Chondrocyte (in vitro differentiated cells): Measurements from ENCODE around the gene C5. TPM values are rescaled to one million over a fixed set of nuclear protein-coding genes. Genes with fewer than 3 reads are reported as not detected.

Experiments used
- DNase-seq: peaks from one replicate; pipeline ENCODE4 v3.0.0; 2021; ENCODE audit warnings: mixed read lengths, low spot score
- H3K27ac Mint-ChIP-seq: one replicate; pipeline ENCODE4 v1.8.0; 2021; ENCODE audit warnings: mild to moderate bottlenecking, moderate library complexity, mixed read lengths; ENCODE audit not compliant: unreplicated experiment
- H3K27me3 Mint-ChIP-seq: 2 replicates; pipeline ENCODE4 v1.8.0; 2021; ENCODE audit warnings: low read depth, mixed read lengths
- H3K36me3 Mint-ChIP-seq: 2 replicates; pipeline ENCODE4 v1.8.0; 2021; ENCODE audit warnings: low read depth, mixed read lengths
- H3K4me1 Mint-ChIP-seq: 2 replicates; pipeline ENCODE4 v1.8.0; 2021; ENCODE audit warnings: low read depth, mild to moderate bottlenecking, mixed read lengths
- H3K4me3 Mint-ChIP-seq: one replicate; pipeline ENCODE4 v1.8.0; 2021; ENCODE audit warnings: mild to moderate bottlenecking, moderate library complexity, mixed read lengths; ENCODE audit not compliant: unreplicated experiment
- H3K9me3 Mint-ChIP-seq: 2 replicates; pipeline ENCODE4 v1.8.0; 2021; ENCODE audit warnings: low read depth, mixed read lengths
- total RNA-seq: library from RNA; stranded (reverse); gene quantifications from 3 replicates; pipeline ENCODE4 v1.2.1, GENCODE V29; 2021
- TF ChIP-seq, protein P1 (sequence below): fragments of 200-600 bp; sonication (generic); IDR thresholded peaks from 2 replicates; pipeline ENCODE4 v1.5.0; 2021; ENCODE audit warnings: antibody characterized with exemption, mild to moderate bottlenecking, moderate library complexity

C5 gene
- total RNA-seq, 1 donor from 2014 or later: 3.0 TPM

DNA sequence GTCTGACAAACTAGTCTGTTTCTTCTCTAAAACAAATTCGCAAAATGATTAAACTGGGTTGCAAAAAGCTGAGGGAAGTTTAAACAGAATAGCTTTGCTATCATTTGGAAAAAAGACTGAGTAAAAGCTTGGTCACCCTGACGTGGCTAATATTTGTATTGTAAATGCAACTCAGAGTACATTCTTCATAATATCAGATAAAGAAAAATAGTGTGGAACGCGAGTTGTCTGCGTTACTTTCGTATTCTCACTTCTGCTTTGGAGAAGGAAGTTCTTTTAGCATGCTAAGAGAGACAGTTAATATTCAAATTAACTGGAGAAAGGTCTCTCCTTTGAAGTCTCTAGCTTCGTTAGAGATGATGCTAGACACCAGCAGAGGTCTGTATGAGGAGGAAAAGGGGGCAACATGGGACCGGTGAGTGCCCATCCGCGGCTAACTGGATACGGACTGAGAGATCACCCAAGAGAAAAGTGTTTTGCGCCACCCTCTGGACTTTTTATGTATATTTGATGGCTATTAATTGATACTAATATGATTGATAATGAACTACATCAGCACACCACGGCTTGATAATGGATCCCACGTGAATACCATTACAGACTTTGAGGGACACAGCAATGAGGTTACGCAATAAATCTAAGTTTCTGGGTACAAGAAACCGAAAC lies 21.8 kb upstream of the C5 start:
- peaks cover 15% of the 10 kb centered on the region for H3K9me3 Mint-ChIP-seq
- H3K27me3 Mint-ChIP-seq: no peaks in the 10 kb centered on the region
- no peak for DNase-seq
- no peak overlapping the region for H3K27ac Mint-ChIP-seq
- peaks cover 23% of the 10 kb centered on the region for H3K4me1 Mint-ChIP-seq
- TF ChIP-seq, protein P1, sequence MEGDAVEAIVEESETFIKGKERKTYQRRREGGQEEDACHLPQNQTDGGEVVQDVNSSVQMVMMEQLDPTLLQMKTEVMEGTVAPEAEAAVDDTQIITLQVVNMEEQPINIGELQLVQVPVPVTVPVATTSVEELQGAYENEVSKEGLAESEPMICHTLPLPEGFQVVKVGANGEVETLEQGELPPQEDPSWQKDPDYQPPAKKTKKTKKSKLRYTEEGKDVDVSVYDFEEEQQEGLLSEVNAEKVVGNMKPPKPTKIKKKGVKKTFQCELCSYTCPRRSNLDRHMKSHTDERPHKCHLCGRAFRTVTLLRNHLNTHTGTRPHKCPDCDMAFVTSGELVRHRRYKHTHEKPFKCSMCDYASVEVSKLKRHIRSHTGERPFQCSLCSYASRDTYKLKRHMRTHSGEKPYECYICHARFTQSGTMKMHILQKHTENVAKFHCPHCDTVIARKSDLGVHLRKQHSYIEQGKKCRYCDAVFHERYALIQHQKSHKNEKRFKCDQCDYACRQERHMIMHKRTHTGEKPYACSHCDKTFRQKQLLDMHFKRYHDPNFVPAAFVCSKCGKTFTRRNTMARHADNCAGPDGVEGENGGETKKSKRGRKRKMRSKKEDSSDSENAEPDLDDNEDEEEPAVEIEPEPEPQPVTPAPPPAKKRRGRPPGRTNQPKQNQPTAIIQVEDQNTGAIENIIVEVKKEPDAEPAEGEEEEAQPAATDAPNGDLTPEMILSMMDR: peak; percentile 61
- peak overlapping the region; percentile 6 for H3K4me3 Mint-ChIP-seq
- peaks cover 3% of the 10 kb centered on the region for H3K36me3 Mint-ChIP-seq

DNA sequence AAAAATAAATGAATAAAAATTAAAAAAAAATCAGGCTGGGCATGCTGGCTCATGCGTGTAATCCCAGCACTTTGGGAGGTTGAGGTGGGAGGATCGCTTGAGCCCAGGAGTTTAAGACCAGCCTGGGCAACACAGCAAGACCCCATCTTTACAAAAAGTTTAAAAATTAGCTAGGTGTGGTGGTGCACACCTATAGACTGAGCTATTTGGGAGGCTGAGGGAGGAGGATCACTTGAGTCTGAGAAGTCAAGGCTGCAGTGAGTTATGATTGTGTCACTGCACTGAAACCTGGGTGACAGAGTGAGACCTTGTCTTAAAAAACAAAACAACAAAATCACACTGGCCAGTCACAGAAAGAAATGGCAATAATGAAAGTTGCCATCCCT lies 21.3 kb upstream of the C5 start:
- DNase-seq: no peak
- Mint-ChIP-seq H3K4me1 (peaks cover 23% of the 10 kb centered on the region), H3K4me3 (no peak overlapping the region), H3K9me3 (peaks cover 15% of the 10 kb centered on the region), H3K27me3 (no peaks in the 10 kb centered on the region), H3K27ac (no peak overlapping the region), H3K36me3 (peaks cover 3% of the 10 kb centered on the region)
- TF ChIP-seq, protein P1: no peak

DNA sequence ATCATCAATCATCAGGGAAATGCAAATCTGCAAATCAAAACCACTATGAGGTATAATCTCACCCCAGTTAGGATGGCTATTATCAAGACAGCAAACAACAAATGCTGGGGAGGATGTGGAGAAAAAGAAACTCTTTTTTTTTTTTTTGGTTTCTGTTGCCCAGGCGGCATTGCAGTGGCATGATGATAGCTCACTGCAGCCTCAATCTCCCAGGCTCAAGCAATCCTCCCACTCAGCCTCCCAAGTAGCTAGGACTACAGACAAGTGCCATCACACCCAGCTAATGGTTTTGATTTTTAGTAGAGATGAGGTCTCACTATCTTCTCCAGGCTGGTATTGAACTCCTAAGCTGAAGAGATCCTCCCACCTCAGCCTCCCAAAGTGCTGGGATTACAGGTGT lies 19.3 kb upstream of the C5 start:
- Mint-ChIP-seq H3K4me1 (peaks cover 15% of the 10 kb centered on the region), H3K4me3 (no peak overlapping the region), H3K9me3 (peaks cover 15% of the 10 kb centered on the region), H3K27ac (no peak overlapping the region), H3K27me3 (no peaks in the 10 kb centered on the region), H3K36me3 (peaks cover 3% of the 10 kb centered on the region)
- TF ChIP-seq, protein P1: no peak
- no peak for DNase-seq

DNA sequence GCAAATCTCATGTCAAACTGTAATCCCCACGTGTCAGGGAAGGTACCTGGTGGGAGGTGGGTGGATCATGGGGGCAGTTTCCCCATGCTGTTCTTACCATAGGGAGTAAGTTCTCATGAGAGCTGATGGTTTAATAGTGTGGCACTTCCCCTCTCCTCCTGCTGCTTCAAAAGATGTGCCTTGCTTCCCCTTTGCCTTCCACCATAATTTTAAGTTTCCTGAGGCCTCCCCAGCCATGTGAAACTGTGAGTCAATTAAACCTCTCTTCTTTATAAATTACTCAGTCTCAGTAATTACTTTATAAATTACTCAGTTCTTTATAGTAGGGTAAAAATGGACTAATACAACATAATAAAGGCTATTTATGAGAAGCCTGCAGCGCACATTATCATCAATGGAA lies 17.6 kb upstream of the C5 start:
- no peaks in the 10 kb centered on the region for H3K27me3 Mint-ChIP-seq
- no peak for DNase-seq
- H3K4me3 Mint-ChIP-seq: no peak overlapping the region
- H3K36me3 Mint-ChIP-seq: peaks cover 3% of the 10 kb centered on the region
- TF ChIP-seq, protein P1: no peak
- no peak overlapping the region for H3K27ac Mint-ChIP-seq
- H3K4me1 Mint-ChIP-seq: no peaks in the 10 kb centered on the region
- H3K9me3 Mint-ChIP-seq: peaks cover 15% of the 10 kb centered on the region

DNA sequence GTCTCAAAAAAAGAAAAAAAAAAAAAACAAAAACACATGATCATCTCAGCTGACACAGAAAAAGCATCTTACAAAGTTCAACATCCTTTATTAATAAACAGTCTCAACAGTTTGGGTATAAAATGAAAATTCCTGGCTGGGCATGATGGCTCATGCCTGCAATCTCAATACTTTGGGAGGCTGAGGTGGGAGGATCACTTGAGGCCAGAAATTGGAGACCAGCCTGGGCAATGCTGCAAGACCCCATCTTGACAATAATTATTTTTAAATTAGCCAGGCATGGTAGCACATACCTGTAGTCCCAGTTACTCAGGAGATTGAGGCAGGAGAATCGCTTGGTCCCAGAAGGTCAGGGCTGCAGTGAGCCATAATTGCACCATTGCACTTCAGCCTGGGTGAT lies 16.8 kb upstream of the C5 start:
- no peaks in the 10 kb centered on the region for H3K27me3 Mint-ChIP-seq
- H3K4me1 Mint-ChIP-seq: no peaks in the 10 kb centered on the region
- no peak overlapping the region for H3K4me3 Mint-ChIP-seq
- no peak overlapping the region for H3K27ac Mint-ChIP-seq
- DNase-seq: no peak
- peaks cover 3% of the 10 kb centered on the region for H3K36me3 Mint-ChIP-seq
- TF ChIP-seq, protein P1: no peak
- peaks cover 15% of the 10 kb centered on the region for H3K9me3 Mint-ChIP-seq
